ENCODE results near the gene ATXN1.

ATXN1 gene

DNA sequence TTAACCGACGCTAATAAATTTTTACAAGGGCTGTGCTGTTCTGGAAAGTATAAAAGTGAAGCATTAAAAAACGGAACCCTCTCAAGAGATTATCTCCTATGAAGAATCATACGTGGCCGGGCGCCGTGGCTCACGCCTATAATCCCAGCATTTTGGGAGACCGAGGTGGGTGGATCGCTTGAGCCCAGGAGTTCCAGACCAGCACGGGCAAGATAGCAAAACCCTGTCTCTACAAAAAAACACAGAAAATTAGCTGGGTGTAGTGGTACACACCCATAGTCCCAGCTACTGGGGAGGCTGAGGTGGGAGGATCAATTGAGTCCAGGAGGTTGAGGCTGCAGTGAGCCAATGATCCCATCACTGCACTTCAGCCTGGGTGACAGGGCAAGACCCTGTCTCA, 439.4 kb downstream of the ATXN1 start:
- no peak for DNase-seq

DNA sequence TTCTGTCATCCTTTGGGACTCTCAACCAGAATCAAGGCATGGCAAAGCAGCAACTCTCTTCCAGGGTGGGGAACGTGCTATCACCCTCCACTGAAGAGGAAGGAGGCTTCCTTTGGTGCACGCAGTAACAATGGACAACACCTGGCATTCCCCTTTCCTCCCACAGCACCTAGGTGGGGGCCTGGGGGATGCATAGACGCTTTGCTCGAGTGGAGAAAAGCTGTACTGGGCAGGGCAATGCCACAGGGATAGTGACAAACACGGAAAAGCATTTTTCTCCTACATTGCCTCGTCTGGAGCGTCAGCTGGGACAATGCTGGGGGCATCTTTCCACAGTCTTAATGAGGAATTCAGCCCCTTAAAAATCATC, 439.9 kb downstream of the ATXN1 start:
- no peak for DNase-seq

DNA sequence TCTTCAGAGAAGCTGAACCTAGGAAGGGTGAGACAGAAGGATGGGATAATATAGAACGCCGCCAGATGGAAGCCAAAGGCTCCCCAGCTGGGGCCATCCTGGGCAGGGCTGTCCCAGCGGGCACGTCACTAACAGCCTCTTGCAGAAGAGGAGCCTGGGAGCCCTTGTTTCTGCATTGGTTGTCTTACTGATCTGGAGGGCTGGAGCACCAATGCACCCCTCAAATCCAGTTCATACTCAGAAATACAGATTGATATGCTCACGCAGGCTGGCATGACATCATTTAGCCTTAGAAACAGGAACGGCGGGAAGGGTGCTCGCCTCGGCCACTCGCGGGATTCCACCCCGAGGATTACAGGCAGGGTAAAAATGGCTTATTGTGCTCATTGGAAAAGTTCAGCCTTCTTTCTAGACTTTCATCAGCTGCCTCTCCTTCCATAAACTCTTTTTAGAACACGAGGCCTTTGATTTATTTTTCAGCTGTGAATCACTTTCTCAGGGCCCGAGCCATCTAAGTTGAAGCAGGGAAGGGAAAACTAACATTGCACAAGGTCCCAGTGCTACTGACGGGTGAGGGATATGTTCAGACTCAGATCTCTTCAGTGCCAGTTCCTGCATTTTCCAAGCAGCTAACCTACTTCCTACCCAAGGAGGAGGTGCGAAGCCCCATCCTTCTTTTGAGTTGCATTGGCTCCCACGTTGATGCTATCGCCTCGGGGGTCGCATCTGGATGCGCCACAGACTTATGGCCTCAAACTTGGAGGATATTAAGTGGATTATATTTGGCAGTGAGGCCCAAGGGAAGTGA, 440.5 kb downstream of the ATXN1 start:
- no peak for DNase-seq

DNA sequence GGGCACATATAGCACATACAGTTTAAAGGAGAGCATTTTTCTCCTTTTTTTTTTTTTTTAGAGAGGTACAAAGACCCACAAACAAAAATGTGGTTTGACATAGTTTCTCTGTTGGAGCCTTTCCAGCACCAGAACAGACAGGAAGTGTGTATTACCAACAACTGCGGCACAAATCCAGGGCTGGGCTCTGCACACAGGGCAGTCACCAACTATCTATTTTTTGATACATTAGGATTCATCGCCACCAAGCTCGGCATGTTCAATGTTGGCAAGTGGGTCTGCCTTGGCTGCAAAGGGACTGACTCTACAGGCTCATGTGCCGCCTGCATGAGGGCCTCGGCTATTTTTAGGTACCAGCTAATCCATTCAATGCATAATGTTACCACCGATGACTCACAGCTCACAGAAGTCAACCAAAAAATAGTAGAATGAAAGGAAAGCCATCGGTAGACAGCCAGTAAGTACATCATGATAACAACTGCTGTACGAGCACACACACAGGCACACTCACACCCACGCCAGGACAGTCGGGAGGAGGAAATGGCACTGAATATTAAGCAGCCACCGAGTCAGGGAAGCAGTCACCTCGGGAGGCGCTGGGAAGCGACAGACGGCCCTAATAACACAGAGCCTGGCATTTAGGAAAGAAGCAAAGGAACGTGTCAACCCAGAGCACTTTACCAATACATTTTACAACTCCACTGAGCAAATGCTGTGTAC, 441.3 kb downstream of the ATXN1 start:
- peak; percentile 67 for DNase-seq

DNA sequence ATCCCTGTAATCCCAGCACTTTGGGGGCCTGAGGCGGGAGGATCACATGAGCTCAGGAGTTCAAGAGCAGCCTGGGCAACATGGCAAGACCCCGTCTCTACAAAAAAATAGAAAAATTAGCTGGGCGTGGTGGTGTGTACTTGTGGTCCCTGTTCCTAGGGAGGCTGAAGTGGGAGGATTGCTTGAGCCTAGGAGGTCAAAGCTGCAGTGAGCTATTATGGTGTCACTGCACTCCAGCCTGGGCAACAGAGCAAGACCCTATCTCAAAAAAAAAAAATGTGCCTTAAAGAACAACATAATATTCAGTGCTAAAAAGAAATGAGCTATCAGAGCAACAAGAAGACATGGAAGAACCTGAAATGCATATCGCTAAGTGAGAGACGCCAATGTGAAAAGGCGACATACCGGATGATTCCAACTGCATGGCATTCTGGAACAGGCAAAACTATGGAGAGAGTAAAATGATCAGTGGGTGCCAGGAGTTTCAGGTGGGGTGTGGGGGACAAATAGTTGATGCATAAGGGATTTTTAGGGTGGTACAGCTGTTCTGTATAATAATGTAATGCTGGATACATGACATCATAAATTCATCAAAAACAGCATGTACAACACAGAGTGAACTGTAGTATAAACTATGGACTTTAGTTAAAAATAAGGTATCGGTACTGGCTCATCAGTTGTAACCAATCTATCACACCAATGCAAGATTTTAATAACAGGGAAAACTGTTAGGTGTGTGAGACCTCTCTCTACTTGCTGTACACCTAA, 442.1 kb downstream of the ATXN1 start:
- DNase-seq: no peak

DNA sequence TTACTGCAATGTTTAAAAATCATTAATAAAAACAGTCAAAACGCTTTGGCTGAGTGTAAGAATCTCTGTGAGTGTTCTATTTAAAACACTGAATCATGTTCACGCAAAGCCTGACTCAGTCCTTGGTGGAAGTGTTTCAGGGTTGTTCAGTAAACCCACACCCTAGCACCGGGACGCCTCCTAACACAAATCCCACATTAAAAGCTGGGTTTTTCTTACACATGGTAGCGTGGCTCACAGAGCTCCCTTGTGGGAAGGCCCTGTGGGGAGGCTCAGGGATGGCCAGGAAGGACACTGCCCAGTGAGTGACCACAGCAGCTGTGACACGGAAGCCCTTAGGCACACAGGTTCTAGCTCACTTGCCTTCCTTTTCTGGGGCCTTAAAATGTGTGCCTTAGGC, 442.7 kb downstream of the ATXN1 start:
- DNase-seq: peak; percentile 30

DNA sequence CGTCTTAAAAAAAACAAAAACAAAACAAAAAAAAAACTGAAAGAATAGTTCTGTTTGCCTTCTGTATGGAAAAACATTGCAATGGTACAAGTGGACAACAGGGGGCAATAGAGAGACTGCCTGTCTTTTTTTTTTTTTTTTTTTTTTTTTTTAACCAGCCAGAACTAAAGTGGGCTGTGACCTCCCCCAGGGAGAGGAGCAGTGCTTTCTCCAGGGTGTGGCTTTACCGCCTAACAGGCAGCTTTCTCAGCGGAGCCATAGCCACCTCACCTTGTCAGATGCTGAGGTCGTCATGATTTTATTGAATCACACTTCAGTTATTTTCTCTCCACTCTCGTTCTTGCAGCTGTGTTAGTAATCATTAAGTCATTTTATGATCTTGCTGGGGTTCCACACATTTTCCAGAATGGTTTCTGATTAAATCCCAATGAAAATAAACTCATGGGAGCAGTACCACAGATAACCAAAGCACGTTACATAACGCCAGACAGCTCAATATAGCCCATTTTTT, 444.5 kb downstream of the ATXN1 start:
- no peak for DNase-seq

DNA sequence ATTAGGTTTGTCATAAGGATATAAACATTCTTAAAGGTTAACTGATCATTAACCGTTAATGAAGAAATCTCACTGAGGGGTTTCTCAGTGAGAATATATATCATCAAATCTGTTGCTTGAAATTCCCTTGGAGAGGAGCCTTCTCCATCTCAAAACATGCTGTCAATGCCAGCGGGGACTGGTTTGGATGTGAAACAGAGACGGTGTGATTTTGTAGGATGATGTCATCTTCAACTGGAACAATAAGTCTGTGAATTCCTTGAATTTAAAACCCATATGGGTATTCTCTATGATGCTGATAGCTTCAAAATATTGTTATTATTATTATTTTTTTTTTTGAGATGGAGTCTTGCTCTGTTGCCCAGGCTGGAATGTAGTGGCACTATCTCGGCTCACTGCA, 447.0 kb downstream of the ATXN1 start:
- no peak for DNase-seq

DNA sequence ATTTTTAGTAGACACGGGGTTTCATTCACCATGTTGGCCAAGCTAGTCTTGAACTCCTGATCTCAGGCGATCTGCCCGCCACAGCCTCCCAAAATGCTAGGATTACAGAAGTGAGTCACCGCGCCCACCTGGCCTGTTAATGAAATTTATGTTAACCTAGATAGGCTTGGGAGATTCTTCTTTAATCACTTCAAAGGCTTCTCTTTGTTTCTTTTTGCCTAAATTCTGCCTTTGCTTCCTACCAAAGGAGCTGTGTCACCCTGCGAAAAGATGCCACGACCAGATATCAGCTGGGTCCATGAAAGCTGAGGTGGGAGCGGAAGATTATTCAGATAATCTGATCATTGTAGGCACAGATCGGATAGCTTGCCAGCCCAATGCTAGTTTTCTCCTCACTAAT, 447.5 kb downstream of the ATXN1 start:
- no peak for DNase-seq

DNA sequence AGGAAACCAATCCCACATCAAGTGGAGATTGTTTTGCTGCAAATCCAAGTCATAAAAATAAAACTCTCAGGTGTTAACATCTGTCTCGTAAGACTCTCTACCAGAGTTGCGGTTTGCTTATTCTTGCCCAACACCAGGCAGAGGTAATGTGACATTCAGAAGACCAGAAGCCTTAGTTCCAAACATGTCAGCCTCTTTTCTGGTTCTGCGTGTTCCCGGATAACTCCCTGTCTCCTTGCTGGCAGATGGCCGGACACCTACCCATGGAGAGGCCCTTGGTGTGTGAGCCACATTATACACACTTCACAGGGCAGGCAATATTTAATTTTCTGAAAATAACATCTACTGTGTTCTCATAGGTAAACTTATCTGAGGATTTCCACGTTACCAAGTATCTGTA, 449.5 kb downstream of the ATXN1 start:
- no peak for DNase-seq

DNA sequence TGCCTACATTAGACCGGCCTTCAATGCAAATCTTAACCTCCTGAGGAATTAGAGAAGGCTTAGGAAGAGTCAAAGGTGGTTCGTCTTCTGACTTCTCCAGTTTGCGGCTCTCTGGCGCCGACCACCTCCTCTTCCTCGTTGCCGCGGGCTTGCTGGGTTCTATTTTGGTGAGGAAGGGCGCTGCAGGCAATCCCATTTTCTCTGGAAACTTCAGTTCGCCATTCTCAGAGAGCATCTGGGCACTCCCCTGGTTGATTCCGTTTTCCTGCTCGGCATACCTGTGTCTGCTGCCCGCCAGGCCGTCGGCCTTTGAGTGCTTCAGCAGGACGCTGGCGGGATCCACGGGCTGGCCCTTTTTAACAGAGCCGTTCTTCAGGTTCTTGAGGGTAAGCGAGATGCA, 454.9 kb downstream of the ATXN1 start:
- DNase-seq: no peak

DNA sequence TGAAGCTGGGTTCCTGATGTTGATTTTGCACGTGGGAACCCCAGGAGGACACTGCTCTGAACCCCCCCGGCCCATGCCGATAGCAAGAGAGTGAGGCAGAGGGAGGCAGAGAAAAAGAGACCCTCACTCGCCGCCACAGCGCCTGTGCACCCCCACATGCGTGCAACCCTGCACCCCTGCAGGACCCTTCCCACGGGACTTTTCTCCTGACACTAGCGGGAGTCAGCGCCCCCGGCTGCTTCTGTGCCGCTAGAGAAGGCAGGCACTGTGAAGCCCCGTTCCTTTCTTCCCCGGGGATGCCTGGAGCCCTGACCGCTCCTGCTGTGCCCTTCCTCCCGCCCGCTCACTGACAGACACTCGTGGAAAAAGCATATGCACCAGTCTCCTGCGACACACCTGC, 455.5 kb downstream of the ATXN1 start:
- no peak for DNase-seq

DNA sequence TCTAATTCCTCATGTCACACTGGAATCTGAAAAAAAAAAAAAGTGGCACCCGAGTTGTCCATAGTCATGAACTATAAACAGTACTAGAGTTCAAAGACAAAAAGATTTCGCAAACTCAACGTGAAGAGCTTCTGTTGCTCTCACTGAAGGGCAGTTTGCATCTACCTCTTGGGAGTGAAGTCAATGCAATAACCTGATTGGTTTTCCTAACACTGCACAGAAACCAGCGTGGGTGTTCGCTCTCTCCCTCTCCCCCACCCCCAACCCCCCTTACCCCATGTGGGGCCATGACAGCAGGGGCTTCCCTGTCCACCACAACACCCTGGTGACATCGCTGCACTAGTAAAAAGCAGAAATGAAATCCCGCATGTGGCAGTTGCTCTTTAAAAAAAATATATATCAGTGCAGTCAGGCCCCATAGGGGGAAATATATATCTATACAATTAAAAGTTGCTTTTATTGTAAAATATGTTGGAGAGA, 456.0 kb downstream of the ATXN1 start:
- no peak for DNase-seq

DNA sequence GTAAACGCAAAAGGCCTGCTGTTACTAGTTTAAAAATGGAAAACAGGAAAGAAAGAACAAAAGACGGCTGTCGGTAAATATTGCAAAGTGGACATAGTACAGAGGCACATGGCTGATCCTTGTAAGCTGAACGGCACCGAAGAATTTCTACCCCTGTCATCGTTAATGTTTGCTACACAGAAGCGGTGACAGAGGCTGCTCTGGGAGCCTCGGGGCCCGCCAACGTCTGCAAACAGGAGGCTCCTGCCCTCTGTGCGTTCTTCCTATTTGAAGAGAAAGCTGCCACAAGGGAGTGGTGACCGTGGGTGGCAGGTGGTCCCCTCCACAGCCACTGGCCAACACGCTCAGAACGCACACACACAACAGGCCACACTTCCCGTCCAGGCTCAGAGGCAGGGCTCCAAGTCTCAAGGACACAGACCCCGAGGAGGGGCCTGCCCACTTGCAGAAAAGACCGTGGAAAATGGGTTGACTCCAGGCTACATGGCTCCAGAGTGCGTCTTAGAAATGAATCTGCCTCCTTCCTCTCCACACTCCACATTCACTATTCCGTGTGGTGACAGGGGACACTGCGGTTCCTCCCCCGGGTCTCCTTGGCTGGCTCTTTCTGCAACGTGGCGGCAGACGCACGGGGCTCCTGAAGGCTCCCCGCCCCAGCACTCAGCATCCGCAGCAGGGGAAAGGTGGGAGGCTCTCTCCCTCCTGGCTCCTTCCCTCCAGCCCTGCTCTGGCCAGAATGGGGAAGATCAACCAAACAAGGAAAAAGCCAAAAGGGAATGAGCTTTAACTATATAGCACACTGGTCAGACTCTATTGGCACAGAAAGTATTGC, 458.3 kb downstream of the ATXN1 start:
- DNase-seq: no peak

DNA sequence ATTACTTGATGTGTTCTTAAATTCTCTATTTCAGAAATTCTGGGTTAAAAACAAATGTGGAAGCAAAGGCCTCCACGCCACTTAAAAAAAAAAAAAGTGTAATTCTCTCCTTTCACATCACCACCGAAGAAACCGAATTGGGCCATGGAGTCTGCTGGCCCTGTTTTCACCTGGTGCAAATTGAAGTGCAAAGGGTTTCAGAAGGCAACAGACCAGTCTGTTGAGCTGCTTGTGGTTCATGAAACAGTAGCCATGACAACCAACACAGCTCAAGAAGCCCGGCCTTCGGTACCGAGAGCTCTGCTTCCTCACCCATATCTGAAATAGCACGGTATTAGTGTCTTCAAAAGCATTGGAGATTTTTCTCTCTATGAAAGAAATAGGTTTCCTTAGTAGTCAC, 459.7 kb downstream of the ATXN1 start:
- no peak for DNase-seq

DNA sequence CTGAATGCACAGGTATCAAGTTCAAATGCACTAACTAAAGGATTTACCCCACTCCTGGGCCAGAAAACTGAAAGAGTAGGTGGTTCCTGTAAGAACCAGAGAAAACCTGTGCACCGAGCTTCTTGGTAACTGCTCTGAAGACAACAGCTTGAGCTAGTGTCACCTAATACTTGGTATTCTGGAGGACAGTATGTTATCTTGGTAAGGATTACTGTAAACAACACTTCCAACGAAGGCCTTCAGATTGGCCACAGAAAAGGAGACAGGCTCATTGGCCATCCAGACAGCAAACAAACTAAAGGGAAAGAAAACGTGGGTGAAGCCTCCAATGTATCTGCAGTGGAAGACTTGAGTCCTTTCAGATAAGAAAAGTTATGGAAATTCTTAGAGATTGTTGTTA, 461.4 kb downstream of the ATXN1 start:
- no peak for DNase-seq

DNA sequence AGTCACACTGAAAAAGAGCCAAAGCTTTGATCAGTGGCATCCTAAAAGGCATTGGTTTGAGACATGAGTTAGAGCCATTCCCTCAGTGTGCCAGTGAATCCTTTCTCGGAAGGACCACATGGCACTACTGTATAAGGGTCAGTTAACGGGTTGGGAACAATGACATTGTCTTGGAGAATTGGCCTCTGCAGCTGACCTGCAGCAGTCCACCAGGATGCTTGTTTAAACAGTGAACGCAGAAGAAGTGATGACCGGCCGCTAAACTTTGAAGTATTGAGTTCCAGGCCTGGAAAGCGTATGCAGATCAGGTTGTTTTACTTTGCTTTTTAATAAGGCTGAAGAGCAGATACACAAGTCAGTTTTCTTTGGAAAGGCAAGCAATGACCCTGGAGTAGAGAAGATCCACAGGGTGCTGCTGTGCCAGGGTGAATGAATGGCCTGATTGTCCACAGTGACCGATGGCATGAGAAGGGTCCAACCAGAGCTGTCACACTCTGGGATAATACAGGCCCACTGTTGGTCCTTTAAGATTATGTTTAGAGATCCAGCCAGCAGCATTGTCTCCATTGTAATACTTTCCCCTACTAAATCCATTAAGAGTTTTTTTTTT, 465.1 kb downstream of the ATXN1 start:
- no peak for DNase-seq

DNA sequence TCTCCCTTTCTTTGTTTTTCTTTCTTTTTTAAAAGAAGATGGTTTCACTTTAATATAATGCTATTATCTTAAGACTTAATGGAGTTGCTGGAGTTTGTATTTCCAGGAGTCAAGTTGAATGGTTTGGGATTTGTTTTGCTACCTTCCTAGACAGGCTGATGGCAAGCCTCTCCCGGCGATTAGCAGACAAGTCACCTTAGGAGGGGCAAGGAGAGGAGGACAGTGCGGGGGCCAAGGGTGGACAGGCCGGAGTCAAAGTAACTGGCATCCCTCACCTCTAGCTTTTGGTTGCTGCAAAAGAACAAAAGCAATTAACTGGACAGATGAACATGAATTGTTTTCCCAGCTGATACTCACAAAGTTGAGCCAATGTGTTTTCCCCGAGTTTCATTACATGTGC, 465.8 kb downstream of the ATXN1 start:
- no peak for DNase-seq

DNA sequence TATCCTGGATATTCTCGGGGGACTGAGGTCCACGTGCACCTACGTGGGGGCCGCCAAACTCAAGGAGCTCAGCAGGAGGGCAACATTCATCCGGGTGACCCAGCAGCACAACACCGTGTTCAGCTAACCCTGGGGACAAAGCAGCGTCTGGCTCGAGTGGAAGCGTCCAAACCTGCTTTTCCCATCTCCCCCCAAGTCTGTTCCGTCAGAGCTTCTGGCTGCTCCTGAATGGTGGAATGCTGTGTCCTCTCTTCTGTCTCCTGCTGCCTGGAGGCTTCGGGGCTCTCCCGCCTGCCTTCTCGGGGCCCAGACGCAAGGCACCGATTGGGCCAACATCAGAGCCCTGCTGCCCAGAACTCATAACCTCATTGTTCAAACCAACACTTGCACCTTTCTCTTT, 466.2 kb downstream of the ATXN1 start:
- no peak for DNase-seq

DNA sequence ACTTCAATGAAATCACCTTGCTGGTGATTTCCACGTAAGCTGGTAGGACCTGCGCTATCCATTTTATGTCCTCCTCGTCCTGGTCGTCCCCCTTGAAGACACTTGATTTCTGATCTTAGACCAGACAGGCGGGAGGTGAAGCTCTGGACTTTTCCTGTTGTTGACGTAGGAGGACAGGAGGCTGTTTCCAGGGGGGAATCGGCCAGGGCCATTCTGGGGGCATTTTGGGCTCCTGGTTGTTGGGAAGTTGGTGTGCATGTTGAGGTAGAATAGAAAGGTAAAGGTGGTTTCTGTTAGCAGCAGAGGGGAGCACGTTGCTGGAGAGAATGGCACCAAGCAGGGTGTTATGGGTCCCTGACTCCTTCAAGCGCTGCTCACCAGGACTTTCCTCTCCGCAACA, 466.9 kb downstream of the ATXN1 start:
- DNase-seq: no peak

DNA sequence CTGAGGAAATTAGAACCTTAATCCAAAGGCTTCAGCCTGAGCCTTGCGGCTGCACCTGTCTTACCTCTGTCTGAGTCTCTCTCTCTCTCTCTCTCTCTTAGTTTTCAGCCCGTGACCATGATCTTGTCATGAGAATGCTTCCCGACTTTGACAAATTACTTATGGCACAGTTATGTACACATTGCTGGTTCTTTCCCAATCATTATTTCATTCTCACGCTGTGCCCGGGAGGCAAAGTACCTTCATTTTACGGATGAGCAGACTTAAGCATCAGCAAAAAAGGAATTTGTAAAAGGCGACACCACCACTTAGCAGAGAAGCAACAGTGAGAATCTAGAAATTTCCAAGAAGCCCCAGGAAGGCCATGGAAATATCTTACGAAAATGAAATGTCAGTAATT, 468.3 kb downstream of the ATXN1 start:
- no peak for DNase-seq

DNA sequence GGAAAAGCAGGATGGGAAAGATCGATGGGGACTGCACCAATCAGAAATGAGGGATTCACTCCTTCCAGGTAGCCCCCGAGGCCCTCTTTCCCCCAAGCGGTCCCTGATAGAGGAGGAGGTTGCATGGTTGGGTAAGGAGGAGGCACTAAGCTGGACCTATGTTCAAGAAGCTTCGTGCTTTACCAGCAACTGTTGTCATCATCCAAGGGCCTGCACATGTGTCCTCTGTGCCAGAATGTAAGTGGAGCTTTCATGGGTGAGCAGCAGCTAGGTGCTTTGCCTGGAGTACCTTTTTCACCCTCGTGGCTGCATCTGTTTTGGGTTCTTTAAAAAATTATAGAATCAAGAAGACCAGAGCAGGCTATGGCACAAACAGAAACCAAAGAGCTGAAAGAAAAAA, 468.8 kb downstream of the ATXN1 start:
- DNase-seq: no peak

Measured in NK-92 treated with Interleukin-12 subunit alpha and Interleukin-12 subunit beta, amount 100 ng/mL, for 24 hours (cell line).